GM19035 (cell line): ENCODE measurements around the gene SETD5.

Experiments
- ATAC-seq: cut with Tn5 transposase; IDR thresholded peaks from one replicate; pipeline ENCODE4 v1.9.1; 2021; ENCODE audit not compliant: unreplicated experiment

SETD5 gene

DNA sequence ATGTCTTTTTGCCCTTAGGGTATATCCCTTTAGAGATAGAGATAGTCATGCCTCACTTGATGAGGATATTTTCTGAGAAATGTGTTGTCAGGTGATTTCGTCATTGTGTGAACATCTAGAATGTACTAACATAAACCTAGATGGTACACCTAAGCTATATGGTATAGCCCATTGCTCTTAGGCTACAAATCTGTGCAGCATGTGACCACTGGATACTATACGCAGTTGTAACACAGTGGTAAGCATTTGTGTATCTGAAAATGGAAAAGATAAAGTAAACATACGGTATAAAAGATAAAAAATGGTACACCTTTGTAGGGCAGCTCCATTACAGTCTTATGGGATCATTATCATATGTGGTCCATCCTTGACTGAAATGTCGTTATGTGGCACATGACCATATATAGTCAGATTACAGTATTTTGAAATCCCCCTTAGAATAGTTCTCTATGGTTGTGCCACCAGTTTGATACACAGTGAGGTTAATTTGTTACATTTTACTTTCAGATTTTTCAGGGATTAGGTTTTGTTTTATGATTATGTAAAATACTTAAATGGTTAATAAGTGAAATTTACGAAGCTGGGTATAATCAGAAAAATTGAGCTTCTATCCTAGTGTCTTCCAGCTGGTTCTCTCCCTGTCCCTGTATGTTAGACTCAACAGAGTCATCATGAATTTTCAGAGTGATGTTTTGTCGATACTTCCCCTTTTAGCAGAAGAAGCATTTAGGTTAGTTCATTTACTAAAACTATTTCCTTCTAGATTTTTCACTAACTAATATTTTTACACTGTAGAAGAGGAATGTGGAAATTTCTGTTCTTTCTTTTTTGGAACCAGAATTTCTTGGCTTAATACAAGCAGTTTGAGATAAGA lies 12.8 kb downstream of the SETD5 start:
- ATAC-seq: no peak

- no peak for ATAC-seq
Measured at GRCh38 chr3:9411302-9411701, 13.9 kb downstream of the SETD5 start.

- ATAC-seq: no peak
Measured at GRCh38 chr3:9412293-9412692, 14.9 kb downstream of the SETD5 start.

DNA sequence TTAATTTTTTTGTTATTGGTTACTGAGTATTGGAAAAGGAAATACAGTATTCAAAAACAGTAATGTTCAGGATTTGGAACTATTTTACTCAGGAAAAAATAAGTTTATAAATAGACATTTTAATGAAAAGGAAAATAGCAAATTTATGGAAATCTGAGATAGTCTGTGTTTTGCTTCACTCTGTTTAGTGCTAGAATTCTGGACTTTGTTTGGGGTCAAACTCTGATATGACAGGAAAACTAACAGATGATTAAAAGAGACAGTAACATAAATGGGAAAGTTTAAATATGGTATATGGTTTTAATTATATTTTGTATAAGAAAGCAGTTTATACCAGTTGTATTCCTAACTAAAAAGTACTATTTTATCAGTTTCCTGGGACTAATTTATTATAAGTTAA lies 17.4 kb downstream of the SETD5 start:
- ATAC-seq: no peak

GRCh38 chr3:9415485-9416138 lies 18.2 kb downstream of the SETD5 start:
- no peak for ATAC-seq

GRCh38 chr3:9416139-9416780 lies 18.8 kb downstream of the SETD5 start:
- ATAC-seq: no peak

- no peak for ATAC-seq
Measured at GRCh38 chr3:9420850-9421549, 23.6 kb downstream of the SETD5 start.

GRCh38 chr3:9422712-9423424 lies 25.5 kb downstream of the SETD5 start:
- no peak for ATAC-seq

DNA sequence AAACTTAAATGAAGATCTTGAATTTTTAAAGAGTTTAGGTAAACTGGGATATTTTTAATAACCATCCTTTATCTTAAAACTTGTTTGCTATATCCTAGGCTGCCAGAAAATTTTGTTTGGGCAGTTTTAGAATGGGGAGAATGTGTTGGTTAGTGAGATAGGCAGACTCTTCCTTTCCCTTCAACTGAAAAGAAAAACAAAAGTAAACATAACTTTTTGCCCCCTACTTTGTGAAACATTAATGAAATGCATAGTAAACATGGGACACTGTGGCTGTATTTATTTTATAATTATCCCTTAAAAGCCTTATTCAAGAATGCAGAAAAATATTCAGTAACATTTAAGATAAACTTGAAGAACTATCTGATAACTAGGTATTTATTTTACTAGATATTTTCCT lies 31.0 kb downstream of the SETD5 start:
- ATAC-seq: no peak

- no peak for ATAC-seq
Measured at GRCh38 chr3:9430733-9431132, 33.3 kb downstream of the SETD5 start.

DNA sequence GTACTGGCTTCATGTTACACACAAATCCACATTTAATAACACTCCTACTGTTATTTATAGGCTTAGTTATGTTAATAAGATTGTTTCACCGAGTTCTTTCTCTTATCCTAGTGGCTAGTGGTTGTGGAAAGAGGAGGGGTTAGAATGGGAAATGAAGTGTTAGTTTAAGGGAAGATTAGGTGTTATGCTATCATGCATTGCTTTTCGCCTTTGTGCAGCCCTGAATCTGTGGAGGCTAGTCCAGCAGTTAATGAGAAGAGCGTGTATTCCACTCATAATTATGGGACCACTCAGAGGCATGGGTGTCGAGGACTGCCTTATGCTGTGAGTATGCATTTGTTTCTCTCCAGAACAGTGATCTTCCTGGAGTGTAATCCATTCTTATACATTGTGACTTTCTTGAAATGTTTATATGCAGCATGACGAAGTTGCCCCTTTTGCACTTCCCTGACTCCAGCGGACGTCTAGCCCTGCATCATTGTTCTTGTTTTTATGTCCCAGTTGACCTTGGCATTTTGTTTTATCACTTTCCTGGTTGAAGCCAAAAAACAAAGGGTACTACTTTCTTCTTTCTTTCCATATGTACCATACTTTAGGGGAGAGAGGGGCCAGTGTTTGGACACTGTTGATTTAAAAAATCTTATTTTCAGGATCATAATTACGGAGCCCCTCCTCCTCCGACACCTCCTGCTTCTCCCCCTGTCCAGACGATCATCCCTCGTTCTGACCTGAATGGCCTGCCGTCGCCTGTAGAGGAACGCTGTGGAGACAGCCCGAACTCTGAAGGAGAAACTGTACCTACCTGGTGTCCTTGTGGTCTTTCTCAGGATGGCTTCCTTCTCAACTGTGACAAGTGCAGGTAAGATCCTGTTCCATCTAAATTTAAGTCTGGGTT lies 36.5 kb downstream of the SETD5 start:
- no peak for ATAC-seq

- no peak for ATAC-seq
Measured at GRCh38 chr3:9435316-9435715, 37.9 kb downstream of the SETD5 start.

DNA sequence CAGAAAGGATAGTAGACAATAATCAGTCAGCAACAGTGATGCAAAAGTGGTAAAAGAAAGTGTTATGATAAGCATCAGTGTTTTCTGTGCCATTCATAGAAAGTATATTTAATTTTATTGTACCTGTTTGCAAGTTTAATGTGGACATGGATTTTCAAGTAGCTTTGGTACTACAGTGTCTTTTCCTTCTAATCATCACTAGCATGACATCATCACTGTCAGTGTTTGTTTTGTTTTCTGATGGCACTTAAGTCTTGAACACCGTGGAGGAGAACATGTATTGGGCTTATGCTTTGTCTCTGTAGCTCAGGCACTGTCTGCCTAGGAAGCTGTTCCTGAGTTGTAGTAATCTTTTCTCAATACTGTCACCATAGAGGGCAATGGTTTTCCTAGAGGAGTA lies 41.9 kb downstream of the SETD5 start:
- ATAC-seq: no peak

DNA sequence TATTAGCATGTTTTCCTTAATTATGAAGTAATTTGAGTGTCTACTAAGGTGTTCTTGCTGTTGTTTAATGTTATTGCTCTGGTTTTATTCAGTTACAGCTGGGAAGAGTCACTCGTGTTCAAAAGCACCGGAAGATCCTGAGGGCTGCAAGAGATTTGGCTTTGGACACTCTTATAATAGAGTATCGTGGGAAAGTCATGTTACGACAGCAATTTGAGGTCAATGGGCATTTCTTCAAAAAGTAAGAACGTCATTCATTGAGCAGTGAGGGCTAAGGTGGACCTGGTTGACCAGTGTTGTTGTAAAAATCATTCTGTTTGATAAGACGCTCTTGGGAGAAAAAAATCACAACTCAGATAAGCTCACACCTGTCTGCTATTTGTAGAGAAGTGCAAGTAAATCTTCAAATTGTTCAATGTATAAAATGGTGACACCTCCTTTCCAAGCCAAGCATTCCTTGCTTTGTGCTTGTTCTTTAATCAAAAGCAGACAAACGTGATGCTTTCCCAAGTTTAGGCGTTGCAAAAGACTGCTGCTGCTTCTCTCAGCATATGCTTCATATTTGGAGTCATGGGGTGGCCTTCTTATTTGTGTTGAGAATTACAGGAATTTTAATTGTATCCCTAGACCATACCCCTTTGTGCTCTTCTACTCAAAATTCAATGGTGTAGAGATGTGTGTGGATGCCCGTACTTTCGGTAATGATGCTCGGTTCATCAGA lies 44.2 kb downstream of the SETD5 start:
- no peak for ATAC-seq

GRCh38 chr3:9448071-9448470 lies 50.7 kb downstream of the SETD5 start:
- ATAC-seq: no peak

DNA sequence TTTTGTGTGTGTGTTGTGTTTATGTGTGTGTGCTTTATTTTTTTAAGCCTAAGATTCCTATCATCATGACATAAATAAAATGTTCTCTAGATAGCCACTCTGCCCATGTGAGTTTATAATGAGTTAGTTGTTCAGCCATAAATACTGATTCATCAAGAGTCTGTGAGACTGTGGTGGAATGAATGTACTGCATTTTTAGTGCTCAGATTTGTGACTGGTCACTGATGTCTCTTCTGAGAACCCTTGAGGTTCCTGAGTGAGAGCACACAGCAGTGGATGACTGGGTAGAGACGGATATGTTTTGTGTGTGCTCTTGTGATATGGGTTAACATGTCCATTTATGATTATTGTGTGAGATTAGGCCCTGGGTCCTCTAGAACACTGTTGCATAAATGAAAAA lies 51.2 kb downstream of the SETD5 start:
- no peak for ATAC-seq

DNA sequence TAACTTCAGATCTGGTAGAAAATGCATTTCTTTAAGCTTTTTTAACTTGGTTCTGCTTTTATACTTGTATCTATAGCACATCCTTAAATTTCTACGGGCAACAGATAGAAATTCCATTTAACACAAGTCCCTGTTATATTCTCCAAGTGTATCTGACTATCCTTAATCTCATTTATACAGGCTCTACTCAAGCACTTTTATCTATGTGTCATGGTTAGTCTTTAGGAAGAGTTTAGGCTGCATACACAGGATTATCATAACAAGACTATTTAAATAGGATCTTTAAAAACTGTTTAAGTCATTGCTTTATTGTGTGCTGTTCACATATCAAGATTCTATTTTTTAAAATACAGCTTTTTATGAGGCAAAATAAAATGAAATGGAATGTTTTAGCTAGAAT lies 52.7 kb downstream of the SETD5 start:
- no peak for ATAC-seq

DNA sequence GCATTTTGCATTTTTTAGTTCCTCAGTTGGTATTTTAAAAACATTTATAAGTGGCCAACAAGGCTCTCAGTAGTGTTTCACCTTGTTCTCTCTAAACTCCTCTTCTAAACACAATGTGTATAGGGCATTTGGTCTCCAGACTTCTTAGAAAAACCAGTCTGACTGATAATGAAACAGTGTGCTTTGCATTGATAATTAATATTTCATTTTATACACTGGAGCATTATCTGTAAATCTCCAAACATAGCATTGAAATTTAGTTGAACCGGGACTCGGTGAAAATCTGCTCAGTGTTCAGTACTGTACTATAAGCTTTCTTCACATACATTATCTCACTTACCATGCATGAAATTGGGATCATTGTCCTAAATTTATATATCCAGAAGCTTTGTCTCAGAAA lies 53.6 kb downstream of the SETD5 start:
- no peak for ATAC-seq

GRCh38 chr3:9452417-9452816 lies 55.0 kb downstream of the SETD5 start:
- ATAC-seq: no peak
